SK-N-SH (cell line): ENCODE measurements around the gene CELF2. TPM values are rescaled to one million over a fixed set of nuclear protein-coding genes. Genes with fewer than 3 reads are reported as not detected.
A peak's percentile ranks its signal among the peaks of the same experiment; 100 is the strongest.

Experiments
- CTCF ChIA-PET: fragments of 300-600, 350-600 bp; formaldehyde crosslinking; extraction: SDS; loops from one replicate; lab custom pipeline; 2021; lab: Yijun Ruan, JAX
- POLR2A ChIA-PET: fragments of 350-600 bp; sonication (Branson Sonifier 250); formaldehyde crosslinking; extraction: SDS; loops from one replicate; lab custom pipeline; 2020; ENCODE audit warnings: antibody characterized with exemption, inconsistent platforms; lab: Yijun Ruan, JAX
- DNase-seq: peaks from one replicate; pipeline ENCODE4 v3.0.0; 2012
- H2AFZ ChIP-seq: fragments of 200-600 bp; sonication (generic); 2 replicates; pipeline ENCODE4 v1.8.1; 2016; ENCODE audit warnings: antibody characterized with exemption, mild to moderate bottlenecking, low read depth
- H3F3A ChIP-seq: fragments of 200-600 bp; sonication (generic); replicated peaks from 2 replicates; pipeline ENCODE3; 2016; ENCODE audit warnings: antibody characterized with exemption, mild to moderate bottlenecking; ENCODE audit not compliant: insufficient read depth
- H3K27ac ChIP-seq, 2 experiments: fragments of 200-500 bp in 1 of 2; fragments of 200-600 bp in 1 of 2; sonication (Bioruptor generic) in 1 of 2; sonication (generic), shearing (Covaris generic) in 1 of 2; 2 replicates each; pipeline versions ENCODE4 v1.5.1 to v1.6.1; 2014 to 2016; ENCODE audit warnings: low read depth in 2 of 2, inconsistent platforms in 1 of 2, low read length in 1 of 2, mild to moderate bottlenecking in 1 of 2, mixed read lengths in 1 of 2
- H3K27me3 ChIP-seq: fragments of 200-600 bp; sonication (generic), shearing (Covaris generic); 2 replicates; pipeline ENCODE4 v1.6.1; 2016; ENCODE audit warnings: mixed run types; ENCODE audit not compliant: insufficient read depth
- H3K36me3 ChIP-seq, 2 experiments: fragments of 200-500 bp in 1 of 2; fragments of 200-600 bp in 1 of 2; sonication (Bioruptor generic) in 1 of 2; sonication (generic) in 1 of 2; replicated peaks in 1 of 2; 2 replicates each; pipeline versions ENCODE3 to v1.5.1; 2014 to 2016; ENCODE audit warnings: low read length in 1 of 2, mild to moderate bottlenecking in 1 of 2; ENCODE audit not compliant: insufficient read depth in 2 of 2, control insufficient read depth in 1 of 2
- H3K4me1 ChIP-seq, 2 experiments: fragments of 200-500 bp in 1 of 2; fragments of 200-600 bp in 1 of 2; sonication (Bioruptor generic) in 1 of 2; sonication (generic), shearing (Covaris generic) in 1 of 2; 2 replicates each; pipeline versions ENCODE4 v1.5.1 to v1.6.1; 2014 to 2016; ENCODE audit warnings: low read depth in 1 of 2, low read length in 1 of 2, mixed run types in 1 of 2; ENCODE audit not compliant: insufficient read depth in 2 of 2, control insufficient read depth in 1 of 2
- H3K4me2 ChIP-seq: fragments of 200-600 bp; sonication (generic), shearing (Covaris generic); 2 replicates; pipeline ENCODE4 v1.6.1; 2017; ENCODE audit warnings: mixed run types
- H3K4me3 ChIP-seq, 2 experiments: fragments of 200-500 bp in 1 of 2; fragments of 200-600 bp in 1 of 2; sonication (Bioruptor generic) in 1 of 2; sonication (generic), shearing (Covaris generic) in 1 of 2; 2 replicates each; pipeline versions ENCODE4 v1.5.1 to v1.8.1; 2014 to 2016; ENCODE audit warnings: low read depth in 2 of 2, inconsistent platforms in 1 of 2, low read length in 1 of 2, mild to moderate bottlenecking in 1 of 2, mixed read lengths in 1 of 2, moderate library complexity in 1 of 2
- H3K79me2 ChIP-seq: fragments of 200-600 bp; sonication (generic); 2 replicates; pipeline ENCODE4 v1.8.1; 2017; ENCODE audit warnings: mild to moderate bottlenecking; ENCODE audit not compliant: insufficient read depth
- H3K9ac ChIP-seq: fragments of 200-600 bp; sonication (generic); 2 replicates; pipeline ENCODE4 v1.6.1; 2017; ENCODE audit warnings: mixed run types
- H3K9me2 ChIP-seq: fragments of 200-600 bp; sonication (generic); 2 replicates; pipeline ENCODE4 v1.6.1; 2017; ENCODE audit warnings: mixed run types
- H3K9me3 ChIP-seq: fragments of 200-600 bp; sonication (generic); 2 replicates; pipeline ENCODE4 v1.6.1; 2017; ENCODE audit warnings: mixed run types, mild to moderate bottlenecking, moderate library complexity
- H4K20me1 ChIP-seq: fragments of 200-600 bp; sonication (generic); 2 replicates; pipeline ENCODE4 v1.6.1; 2017; ENCODE audit warnings: mild to moderate bottlenecking, mixed run types; ENCODE audit not compliant: insufficient read depth
- EP300 ChIP-seq, 2 experiments: IDR thresholded peaks; 2 replicates each; pipeline versions ENCODE4 v1.4.0 to v1.6.1; 2012; ENCODE audit warnings: borderline replicate concordance in 1 of 2, low read depth in 1 of 2, low read length in 1 of 2
- FOXM1 ChIP-seq: IDR thresholded peaks from 2 replicates; pipeline ENCODE4 v1.4.0; 2012; ENCODE audit warnings: low read depth, mild to moderate bottlenecking
- GABPA ChIP-seq: IDR thresholded peaks from 2 replicates; pipeline ENCODE4 v1.4.0; 2012; ENCODE audit warnings: low read depth, mild to moderate bottlenecking
- GATA2 ChIP-seq: sonication (generic); formaldehyde crosslinking; IDR thresholded peaks from 2 replicates; pipeline ENCODE4 v1.5.0; 2020; ENCODE audit warnings: mild to moderate bottlenecking, missing genetic modification reagents
- IRF3 ChIP-seq: fragments of 150-350 bp; IDR thresholded peaks from 2 replicates; pipeline ENCODE4 v1.6.1; 2016; ENCODE audit warnings: mild to moderate bottlenecking, low read depth, low read length
- MEF2A ChIP-seq: IDR thresholded peaks from 2 replicates; pipeline ENCODE4 v1.4.0; 2012; ENCODE audit warnings: low read depth, borderline replicate concordance
- MXI1 ChIP-seq: IDR thresholded peaks from 2 replicates; pipeline ENCODE4 v1.6.1; 2012; ENCODE audit warnings: mild to moderate bottlenecking, low read depth, low read length, improper control_type of control experiment
- NFIC ChIP-seq: IDR thresholded peaks from 2 replicates; pipeline ENCODE4 v1.4.0; 2012; ENCODE audit warnings: borderline replicate concordance
- POLR2AphosphoS5 ChIP-seq: IDR thresholded peaks from 2 replicates; pipeline ENCODE4 v1.6.1; 2012; ENCODE audit warnings: low read depth, low read length
- RCOR1 ChIP-seq: fragments of 150-350 bp; IDR thresholded peaks from 2 replicates; pipeline ENCODE4 v1.6.1; 2017; ENCODE audit warnings: antibody characterized with exemption, low read length
- RFX5 ChIP-seq: IDR thresholded peaks from 2 replicates; pipeline ENCODE4 v1.6.1; 2012; ENCODE audit warnings: mild to moderate bottlenecking, improper control_type of control experiment, low read length
- SIN3A ChIP-seq: IDR thresholded peaks from 2 replicates; pipeline ENCODE4 v1.6.1; 2012; ENCODE audit warnings: low read depth, mild to moderate bottlenecking, low read length, moderate library complexity, borderline replicate concordance
- SMC3 ChIP-seq: IDR thresholded peaks from 2 replicates; pipeline ENCODE4 v1.6.1; 2012; ENCODE audit warnings: low read depth, low read length, improper control_type of control experiment
- TEAD4 ChIP-seq: IDR thresholded peaks from 2 replicates; pipeline ENCODE4 v1.4.0; 2012; ENCODE audit warnings: mild to moderate bottlenecking, borderline replicate concordance; ENCODE audit not compliant: insufficient read depth
- USF2 ChIP-seq: fragments of 150-350 bp; IDR thresholded peaks from 2 replicates; pipeline ENCODE4 v1.6.1; 2017; ENCODE audit warnings: antibody characterized with exemption, low read length, low read depth, borderline replicate concordance
- YY1 ChIP-seq: IDR thresholded peaks from 2 replicates; pipeline ENCODE4 v1.4.0; 2012; ENCODE audit warnings: low read depth, mild to moderate bottlenecking
- ZBTB33 ChIP-seq: IDR thresholded peaks from 2 replicates; pipeline ENCODE4 v1.4.0; 2012; ENCODE audit warnings: low read depth, borderline replicate concordance
- WGBS: methylation state at CpG from one replicate; pipeline ENCODE4 v1.1.6; 2017; ENCODE audit warnings: low lambda C conversion rate; 5-methylcytosine and 5-hydroxymethylcytosine counted together
- polyA plus RNA-seq, 3 experiments: library from polyadenylated mRNA; depleted of rRNA; stranded (reverse); fragments of >200 nt; gene quantifications; 2 replicates each; pipeline ENCODE4 v1.2.3, GENCODE V29; 2012

CELF2 gene
- polyA plus RNA-seq, 1 of the 3 experiments (the other 2 are of a cell fraction), result 0.03 TPM

- no peaks in the 10 kb centered on the region for H3K27me3 ChIP-seq
- 15% methylated on average over 11 of the region's 57 CpGs for WGBS
- TF ChIP-seq IRF3 (no peak), POLR2AphosphoS5 (no peak), NFIC (no peak), GATA2 (CRISPR knock-in tag) (no peak), MEF2A (no peak), ZBTB33 (no peak), SIN3A (no peak), TEAD4 (no peak), FOXM1 (no peak), USF2 (no peak)
- DNase-seq, result no peak
- H3K27ac ChIP-seq, result no peak overlapping the region
- H3K79me2 ChIP-seq, result no peaks in the 10 kb centered on the region
- H4K20me1 ChIP-seq, result no peaks in the 10 kb centered on the region
- H3K9me2 ChIP-seq, result no peaks in the 10 kb centered on the region
- H3K36me3 ChIP-seq, result no peaks in the 10 kb centered on the region
- no peak overlapping the region for H3K9ac ChIP-seq
- no peak overlapping the region for H3K4me2 ChIP-seq
- no peaks in the 10 kb centered on the region for H3K9me3 ChIP-seq
- no peak overlapping the region for H2AFZ ChIP-seq
- CTCF ChIA-PET, result interaction anchor here (1.3 to 3.0 kb wide), 2 partner anchors 17 to 1687 kb away, joined by 3 to 8 read pairs; no protein-coding TSS in a partner anchor
- POLR2A ChIA-PET, result no interaction called here
- H3K4me3 ChIP-seq, result peak overlapping the region in 1 of 2 experiments; percentile 36; a peak in 2 of 4 replicates
- H3F3A ChIP-seq, result no peaks in the 10 kb centered on the region
- H3K4me1 ChIP-seq, result peaks cover 0 to 2% of the 10 kb centered on the region in 2 experiments; a peak in 1 of 4 replicates
Observed at GRCh38 chr10:11018432-11018841, 765 bp downstream of the CELF2 start.

- H3K9me2 ChIP-seq, result no peaks in the 10 kb centered on the region
- H3K4me2 ChIP-seq, result no peak overlapping the region
- 7% methylated on average over 11 of the region's 11 CpGs for WGBS
- no peak overlapping the region for H3K27ac ChIP-seq
- H2AFZ ChIP-seq, result no peak overlapping the region
- H3K27me3 ChIP-seq, result no peaks in the 10 kb centered on the region
- H3K79me2 ChIP-seq, result no peaks in the 10 kb centered on the region
- H4K20me1 ChIP-seq, result no peaks in the 10 kb centered on the region
- DNase-seq, result no peak
- H3K4me3 ChIP-seq, result no peak overlapping the region
- ChIA-PET CTCF (interaction anchor here (1.3 to 3.0 kb wide), 2 partner anchors 17 to 1687 kb away, joined by 3 to 8 read pairs; no protein-coding TSS in a partner anchor), POLR2A (no interaction called here)
- peaks cover 0 to 2% of the 10 kb centered on the region in 2 experiments; a peak in 1 of 4 replicates for H3K4me1 ChIP-seq
- no peak for TF ChIP-seq FOXM1
- no peak for TF ChIP-seq SMC3
- TF ChIP-seq RFX5, result no peak
- no peak for TF ChIP-seq YY1
- no peak for TF ChIP-seq MXI1
- TF ChIP-seq GABPA, result no peak
- TF ChIP-seq EP300 (IDR thresholded peaks at IDR 0.05; ENCODE audit: borderline replicate concordance in 1 of 2, low read depth in 1 of 2, low read length in 1 of 2), result no peak
- TF ChIP-seq RCOR1, result no peak
- TF ChIP-seq USF2, result no peak
- H3K36me3 ChIP-seq, result no peaks in the 10 kb centered on the region
- no peaks in the 10 kb centered on the region for H3F3A ChIP-seq
- H3K9me3 ChIP-seq, result no peaks in the 10 kb centered on the region
- H3K9ac ChIP-seq, result no peak overlapping the region
Observed at GRCh38 chr10:11018855-11019631, 1.4 kb downstream of the CELF2 start.
